ENCODE data around the gene PHAX.
"Not testable (repeated sequence)": the region's sequence is repeated elsewhere in the genome, so short reads cannot be mapped to it uniquely, and the experiment has no call there.

Gene PHAX

DNA sequence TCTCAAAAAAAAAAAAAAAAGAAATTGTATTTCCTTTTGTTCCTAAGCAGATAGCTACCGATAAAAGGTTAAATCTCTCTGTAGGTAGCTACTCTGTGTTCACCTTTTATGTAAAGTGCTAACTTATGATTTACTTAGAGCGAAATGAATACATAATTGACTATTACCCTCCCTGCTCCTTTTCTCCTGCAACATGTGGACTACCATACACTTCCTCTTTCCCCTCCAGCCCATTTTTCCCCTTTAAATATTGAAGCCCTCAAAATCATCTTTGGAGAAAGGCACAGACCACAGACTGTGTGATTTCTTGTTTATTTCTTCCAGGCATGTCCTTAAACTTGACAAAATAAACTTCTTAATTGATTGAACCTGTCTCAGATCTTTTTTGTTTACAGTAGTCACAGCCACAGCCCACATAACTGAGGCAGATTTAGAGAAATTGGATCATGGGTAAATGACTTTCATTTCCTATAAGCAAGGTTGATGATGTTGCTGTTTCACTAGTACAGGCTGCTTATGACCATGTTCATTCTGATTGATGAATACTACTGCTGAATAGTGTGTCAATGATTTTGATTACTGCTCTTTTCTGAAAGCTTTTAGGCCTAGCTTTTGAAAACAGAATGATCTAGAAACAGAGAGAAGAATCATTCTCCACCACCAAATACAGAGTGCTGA lies 59.2 kb downstream of the PHAX start:
- no peak for DNase-seq (ENCODE audit: low read depth in 2 of 2)

GRCh38 chr5:126664586-126664985 lies 63.8 kb downstream of the PHAX start:
- no peak for DNase-seq (ENCODE audit: low read depth in 2 of 2)

GRCh38 chr5:126670109-126670508 lies 69.4 kb downstream of the PHAX start:
- DNase-seq (ENCODE audit: low read depth in 2 of 2): not testable (repeated sequence)

DNA sequence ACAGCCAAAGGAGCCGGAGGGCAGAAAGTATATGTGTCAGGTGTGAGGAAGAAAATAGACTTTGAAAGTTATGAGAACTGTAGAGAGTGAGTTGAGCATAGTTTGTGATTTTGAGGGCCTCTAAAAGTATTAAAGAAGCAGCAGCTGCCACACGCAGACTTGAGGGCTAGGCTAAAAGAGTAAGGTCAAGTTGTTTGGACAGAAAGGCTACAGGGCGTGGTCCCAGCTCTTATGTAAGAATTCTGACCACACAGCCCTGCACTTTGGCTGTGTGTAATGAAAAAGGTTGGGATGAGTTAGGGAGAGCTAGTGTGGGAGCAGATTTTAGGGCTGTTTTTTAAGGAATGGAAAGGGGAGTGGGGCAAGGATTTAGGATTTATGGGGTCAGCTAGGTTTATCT lies 70.9 kb downstream of the PHAX start:
- not testable (repeated sequence) for DNase-seq (ENCODE audit: low read depth in 2 of 2)

DNA sequence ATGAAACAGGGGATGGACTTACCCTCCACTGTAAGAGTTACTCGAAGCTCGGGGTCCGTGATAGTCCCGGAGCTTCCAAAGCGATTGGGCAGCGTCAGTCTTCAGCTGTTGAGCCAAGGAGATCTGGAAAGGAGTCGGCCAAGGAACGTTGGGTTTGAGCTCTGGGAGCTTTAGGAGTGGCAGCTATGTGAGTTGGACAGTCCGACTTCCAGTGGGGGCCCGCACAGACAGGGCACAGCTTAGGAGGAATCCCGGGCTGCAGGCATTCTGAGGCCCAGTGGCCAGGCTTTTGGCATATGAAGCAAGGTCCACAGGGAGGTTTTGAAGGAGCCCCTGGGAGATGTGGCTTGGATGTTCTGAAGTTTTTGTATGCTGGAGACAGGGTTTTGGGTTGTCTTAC lies 72.7 kb downstream of the PHAX start:
- DNase-seq (ENCODE audit: low read depth in 2 of 2): no peak

GRCh38 chr5:126674145-126674544 lies 73.4 kb downstream of the PHAX start:
- DNase-seq (ENCODE audit: low read depth in 2 of 2): no peak

DNA sequence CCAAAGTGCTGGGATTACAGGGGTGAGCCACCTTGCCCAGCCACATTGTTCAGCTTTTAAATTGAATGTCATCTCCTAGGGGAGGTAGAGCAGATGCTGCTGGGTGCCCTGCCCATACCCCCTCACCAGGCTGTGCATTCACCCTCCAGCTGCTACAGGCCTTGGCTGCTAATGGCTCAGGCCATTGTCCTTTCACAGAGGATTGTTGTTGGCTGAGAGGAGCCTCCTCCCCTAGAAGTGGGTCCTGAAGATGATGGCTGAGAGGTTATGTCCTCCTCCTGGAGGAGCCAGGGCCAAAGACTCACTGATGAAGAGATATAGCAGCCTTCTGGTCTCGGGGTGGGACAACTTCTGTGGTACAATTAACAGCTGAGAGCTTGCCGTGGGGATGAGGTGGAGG lies 74.6 kb downstream of the PHAX start:
- DNase-seq (ENCODE audit: low read depth in 2 of 2): no peak

DNA sequence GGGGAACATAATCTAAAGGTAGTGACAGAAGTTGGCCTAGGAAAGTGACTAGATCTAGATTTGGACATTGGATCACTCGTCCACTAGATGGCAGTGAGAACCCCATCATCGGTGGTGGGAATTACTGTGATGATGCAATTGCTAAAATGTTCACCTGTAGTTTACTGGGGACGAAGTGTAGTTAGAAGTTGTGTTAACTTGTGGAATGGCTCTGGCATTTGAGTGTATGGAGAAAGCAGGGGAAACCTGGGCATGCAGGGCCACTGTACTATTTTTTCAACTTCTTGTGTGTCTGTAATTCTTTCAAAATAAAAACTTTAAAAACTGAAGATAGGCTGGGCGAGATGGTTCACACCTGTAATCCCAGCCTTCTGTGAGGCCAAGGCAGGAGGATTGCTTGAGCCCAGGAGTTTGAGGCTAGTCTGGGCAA lies 75.5 kb downstream of the PHAX start:
- DNase-seq (ENCODE audit: low read depth in 2 of 2): peak in 1 of 2 donors; percentile 47
